ENCODE results near the gene SHB.

DNA sequence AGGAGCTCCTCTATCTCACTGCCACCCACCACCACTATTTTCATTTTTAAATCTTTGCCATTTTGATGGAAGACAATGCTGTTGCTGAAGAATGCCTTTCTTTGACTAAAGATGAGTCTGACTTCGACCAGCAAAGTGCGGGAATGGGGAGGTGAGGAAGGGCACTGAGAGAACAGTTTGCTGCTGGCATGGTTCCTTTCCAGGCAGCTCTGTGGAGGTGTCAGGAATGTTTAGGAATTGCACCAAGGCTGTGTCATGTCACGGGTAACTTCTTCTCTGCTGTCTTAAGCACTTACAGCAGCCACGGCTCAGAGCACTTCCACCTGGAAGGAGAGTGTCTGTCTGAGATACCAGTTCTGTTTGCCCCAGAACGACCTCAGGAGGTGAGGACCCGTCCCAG is 41.4 kb upstream of the SHB start:
- TF ChIP-seq EZH2phosphoT487 (IDR thresholded peaks at IDR 0.05; ENCODE audit: low read depth) = no peak
- TF ChIP-seq, protein P1, sequence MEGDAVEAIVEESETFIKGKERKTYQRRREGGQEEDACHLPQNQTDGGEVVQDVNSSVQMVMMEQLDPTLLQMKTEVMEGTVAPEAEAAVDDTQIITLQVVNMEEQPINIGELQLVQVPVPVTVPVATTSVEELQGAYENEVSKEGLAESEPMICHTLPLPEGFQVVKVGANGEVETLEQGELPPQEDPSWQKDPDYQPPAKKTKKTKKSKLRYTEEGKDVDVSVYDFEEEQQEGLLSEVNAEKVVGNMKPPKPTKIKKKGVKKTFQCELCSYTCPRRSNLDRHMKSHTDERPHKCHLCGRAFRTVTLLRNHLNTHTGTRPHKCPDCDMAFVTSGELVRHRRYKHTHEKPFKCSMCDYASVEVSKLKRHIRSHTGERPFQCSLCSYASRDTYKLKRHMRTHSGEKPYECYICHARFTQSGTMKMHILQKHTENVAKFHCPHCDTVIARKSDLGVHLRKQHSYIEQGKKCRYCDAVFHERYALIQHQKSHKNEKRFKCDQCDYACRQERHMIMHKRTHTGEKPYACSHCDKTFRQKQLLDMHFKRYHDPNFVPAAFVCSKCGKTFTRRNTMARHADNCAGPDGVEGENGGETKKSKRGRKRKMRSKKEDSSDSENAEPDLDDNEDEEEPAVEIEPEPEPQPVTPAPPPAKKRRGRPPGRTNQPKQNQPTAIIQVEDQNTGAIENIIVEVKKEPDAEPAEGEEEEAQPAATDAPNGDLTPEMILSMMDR (IDR thresholded peaks at IDR 0.05; ENCODE audit: low read depth, low read length) = no peak
